Rectal smooth muscle tissue (tissue), 1 donor: Measurements from ENCODE around the gene ANO7.

Experiments used
- H3K27ac ChIP-seq: one replicate; pipeline ENCODE4 v1.7.0; 2013; ENCODE audit warnings: low read depth, low read length, inconsistent platforms
- H3K27me3 ChIP-seq: one replicate; pipeline ENCODE4 v1.7.0; 2013; ENCODE audit warnings: low read length; ENCODE audit not compliant: control insufficient read depth, insufficient read depth
- H3K36me3 ChIP-seq: one replicate; pipeline ENCODE4 v1.7.0; 2013; ENCODE audit warnings: low read length; ENCODE audit not compliant: control insufficient read depth, insufficient read depth
- H3K4me1 ChIP-seq: one replicate; pipeline ENCODE4 v1.7.0; 2013; ENCODE audit warnings: low read length; ENCODE audit not compliant: control insufficient read depth, insufficient read depth
- H3K4me3 ChIP-seq: one replicate; pipeline ENCODE4 v1.7.0; 2013; ENCODE audit warnings: low read length
- H3K9ac ChIP-seq: one replicate; pipeline ENCODE4 v1.7.0; 2013; ENCODE audit warnings: low read length

ANO7 gene

GRCh38 chr2:241218131-241219029 lies 29.9 kb downstream of the ANO7 start:
- Histone ChIP-seq H3K27ac (no peak overlapping the region), H3K4me3 (peak overlapping the region; percentile 65), H3K9ac (no peak overlapping the region), H3K4me1 (peaks cover 4% of the 10 kb centered on the region), H3K27me3 (no peaks in the 10 kb centered on the region), H3K36me3 (no peaks in the 10 kb centered on the region)

DNA sequence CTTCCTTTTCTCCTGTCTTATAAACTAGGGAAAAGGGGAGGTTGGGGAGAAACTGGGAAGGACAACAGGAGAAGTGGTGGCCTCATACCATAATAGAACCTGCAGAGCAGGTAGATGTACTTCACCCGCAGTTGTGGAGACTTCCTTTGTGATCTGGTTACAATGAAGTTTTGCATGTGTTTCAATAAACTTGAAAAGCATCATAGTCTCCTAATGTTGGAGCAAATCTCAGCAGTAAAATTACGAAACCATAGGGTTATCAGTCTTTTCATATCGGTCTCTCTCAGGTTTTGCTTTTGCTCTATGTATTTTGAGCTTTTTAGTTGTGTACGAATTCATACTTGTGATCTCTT lies 30.5 kb downstream of the ANO7 start:
- Histone ChIP-seq H3K27ac (no peak overlapping the region), H3K4me1 (peaks cover 4% of the 10 kb centered on the region), H3K27me3 (no peaks in the 10 kb centered on the region), H3K9ac (no peak overlapping the region), H3K36me3 (no peaks in the 10 kb centered on the region), H3K4me3 (peak overlapping the region; percentile 65)

GRCh38 chr2:241219856-241220356 lies 31.4 kb downstream of the ANO7 start:
- Histone ChIP-seq H3K27ac (no peak overlapping the region), H3K4me1 (peaks cover 4% of the 10 kb centered on the region), H3K4me3 (no peak overlapping the region)

DNA sequence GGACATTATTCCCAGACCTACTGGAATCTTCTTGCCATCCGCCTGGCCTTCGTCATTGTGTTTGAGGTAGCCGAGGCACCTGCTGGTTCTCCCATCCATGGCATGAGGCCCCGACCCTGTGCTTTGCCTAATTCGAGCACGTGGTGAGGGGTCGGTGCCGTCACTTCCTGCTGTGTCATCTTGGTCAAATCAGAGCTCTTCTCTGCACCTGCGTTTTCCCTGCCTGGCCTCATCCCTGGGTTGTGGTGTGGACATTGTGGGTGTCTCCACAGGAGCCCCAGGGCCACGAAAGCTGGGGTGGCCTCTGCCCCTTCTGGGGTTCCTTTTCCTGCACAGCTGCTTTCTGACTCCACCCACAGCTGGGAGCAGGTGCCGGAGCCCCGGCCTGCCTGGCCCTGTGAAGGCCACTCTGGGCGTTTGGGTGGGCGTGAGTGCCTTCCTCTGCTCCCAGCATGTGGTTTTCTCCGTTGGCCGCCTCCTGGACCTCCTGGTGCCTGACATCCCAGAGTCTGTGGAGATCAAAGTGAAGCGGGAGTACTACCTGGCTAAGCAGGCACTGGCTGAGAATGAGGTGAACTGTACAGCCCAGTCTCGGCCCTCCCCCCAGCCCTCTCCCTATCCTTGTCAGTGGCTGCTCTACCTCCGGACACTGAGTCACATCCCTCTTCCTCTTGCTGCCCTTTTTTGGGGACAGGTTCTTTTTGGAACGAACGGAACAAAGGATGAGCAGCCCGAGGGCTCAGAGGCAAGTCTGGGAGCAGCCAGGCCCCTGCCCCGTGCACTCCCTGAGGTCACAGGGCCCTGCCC lies 34.9 kb downstream of the ANO7 start:
- peaks cover 7% of the 10 kb centered on the region for H3K36me3 ChIP-seq
- peaks cover 4% of the 10 kb centered on the region for H3K4me1 ChIP-seq
- H3K27me3 ChIP-seq: no peaks in the 10 kb centered on the region
- no peak overlapping the region for H3K9ac ChIP-seq
- H3K4me3 ChIP-seq: no peak overlapping the region
- no peak overlapping the region for H3K27ac ChIP-seq

More at GRCh38 chr2:241219856-241220356, 31.4 kb downstream of the ANO7 start:
- no peak overlapping the region for H3K9ac ChIP-seq
- no peaks in the 10 kb centered on the region for H3K36me3 ChIP-seq
- no peaks in the 10 kb centered on the region for H3K27me3 ChIP-seq

GRCh38 chr2:241224018-241224850 lies 35.8 kb downstream of the ANO7 start:
- Histone ChIP-seq H3K36me3 (peaks cover 16% of the 10 kb centered on the region), H3K9ac (no peak overlapping the region), H3K27me3 (no peaks in the 10 kb centered on the region), H3K4me1 (peaks cover under 1% of the 10 kb centered on the region), H3K27ac (no peak overlapping the region), H3K4me3 (no peak overlapping the region)

DNA sequence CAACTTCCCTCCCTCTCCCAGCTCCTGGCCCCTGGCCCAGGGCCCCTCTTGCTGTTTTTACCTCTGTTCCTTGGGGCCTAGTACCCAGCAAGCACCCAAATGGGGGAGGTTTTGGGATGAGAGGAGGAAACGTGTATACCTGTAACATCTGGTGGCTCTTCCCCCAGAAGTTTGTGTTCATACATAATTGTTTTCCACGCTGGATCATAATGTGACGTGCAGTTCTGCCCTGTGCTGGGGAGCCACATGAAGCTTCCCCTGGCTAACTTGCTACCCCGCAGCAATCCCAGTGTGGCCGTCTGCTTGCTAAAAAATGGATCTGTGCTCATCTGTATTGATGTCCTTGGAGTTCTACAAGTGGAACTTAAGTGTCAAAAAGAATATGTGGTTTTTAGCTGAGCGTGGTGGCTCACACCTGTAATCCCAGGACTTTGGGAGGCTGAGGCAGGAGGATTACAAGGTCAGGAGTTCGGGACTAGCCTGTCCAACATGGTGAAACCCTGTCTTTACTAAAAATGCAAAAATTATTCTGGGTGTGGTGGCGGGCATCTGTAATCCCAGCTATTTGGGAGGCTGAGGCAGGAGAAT lies 36.5 kb downstream of the ANO7 start:
- Histone ChIP-seq H3K27me3 (no peaks in the 10 kb centered on the region), H3K9ac (no peak overlapping the region), H3K4me3 (no peak overlapping the region), H3K27ac (no peak overlapping the region), H3K4me1 (no peaks in the 10 kb centered on the region), H3K36me3 (peaks cover 22% of the 10 kb centered on the region)

- no peak overlapping the region for H3K27ac ChIP-seq
- no peak overlapping the region for H3K4me3 ChIP-seq
- no peak overlapping the region for H3K9ac ChIP-seq
- no peaks in the 10 kb centered on the region for H3K27me3 ChIP-seq
- no peaks in the 10 kb centered on the region for H3K4me1 ChIP-seq
- peaks cover 27% of the 10 kb centered on the region for H3K36me3 ChIP-seq
Observed at GRCh38 chr2:241225545-241225944, 37.1 kb downstream of the ANO7 start.

- Histone ChIP-seq H3K9ac (no peak overlapping the region), H3K27ac (no peak overlapping the region), H3K4me1 (no peaks in the 10 kb centered on the region), H3K27me3 (no peaks in the 10 kb centered on the region), H3K4me3 (no peak overlapping the region), H3K36me3 (peaks cover 30% of the 10 kb centered on the region)
Observed at GRCh38 chr2:241225983-241226382, 37.5 kb downstream of the ANO7 start.

- Histone ChIP-seq H3K4me1 (no peaks in the 10 kb centered on the region), H3K4me3 (no peak overlapping the region), H3K27me3 (no peaks in the 10 kb centered on the region), H3K9ac (no peak overlapping the region), H3K27ac (no peak overlapping the region), H3K36me3 (peaks cover 37% of the 10 kb centered on the region)
Observed at GRCh38 chr2:241226723-241227572, 38.5 kb downstream of the ANO7 start.

GRCh38 chr2:241227594-241227993 lies 39.1 kb downstream of the ANO7 start:
- no peak overlapping the region for H3K4me3 ChIP-seq
- H3K9ac ChIP-seq: no peak overlapping the region
- no peaks in the 10 kb centered on the region for H3K4me1 ChIP-seq
- no peaks in the 10 kb centered on the region for H3K27me3 ChIP-seq
- H3K27ac ChIP-seq: no peak overlapping the region
- H3K36me3 ChIP-seq: peaks cover 38% of the 10 kb centered on the region
